Measurements from ENCODE around the gene SKI. TPM values are rescaled to one million over a fixed set of nuclear protein-coding genes. Genes with fewer than 3 reads are reported as not detected.

The SKI gene
- total RNA-seq, 1 experiment from 2014 or later = 89.5 TPM

DNA sequence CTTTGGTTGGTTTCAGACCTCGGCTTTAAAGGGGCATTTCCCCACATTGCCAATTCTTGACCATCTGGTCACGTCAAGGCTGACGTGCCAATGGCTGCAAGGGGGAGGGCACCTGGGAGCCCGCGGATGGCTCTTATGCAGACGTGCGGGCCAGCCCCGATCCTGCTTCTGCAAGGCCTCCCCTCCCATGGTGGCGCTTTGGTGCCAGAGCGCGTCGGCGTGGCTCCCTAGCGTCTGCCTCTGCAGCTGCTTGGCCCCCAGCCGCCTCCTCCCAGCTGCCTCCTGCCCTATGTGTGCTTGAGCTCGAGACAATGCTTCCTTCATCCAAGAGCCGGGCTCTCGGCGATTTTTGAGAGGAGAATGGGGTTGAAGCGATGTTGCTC lies 29.1 kb downstream of the SKI start:
- TF ChIP-seq, protein P1, sequence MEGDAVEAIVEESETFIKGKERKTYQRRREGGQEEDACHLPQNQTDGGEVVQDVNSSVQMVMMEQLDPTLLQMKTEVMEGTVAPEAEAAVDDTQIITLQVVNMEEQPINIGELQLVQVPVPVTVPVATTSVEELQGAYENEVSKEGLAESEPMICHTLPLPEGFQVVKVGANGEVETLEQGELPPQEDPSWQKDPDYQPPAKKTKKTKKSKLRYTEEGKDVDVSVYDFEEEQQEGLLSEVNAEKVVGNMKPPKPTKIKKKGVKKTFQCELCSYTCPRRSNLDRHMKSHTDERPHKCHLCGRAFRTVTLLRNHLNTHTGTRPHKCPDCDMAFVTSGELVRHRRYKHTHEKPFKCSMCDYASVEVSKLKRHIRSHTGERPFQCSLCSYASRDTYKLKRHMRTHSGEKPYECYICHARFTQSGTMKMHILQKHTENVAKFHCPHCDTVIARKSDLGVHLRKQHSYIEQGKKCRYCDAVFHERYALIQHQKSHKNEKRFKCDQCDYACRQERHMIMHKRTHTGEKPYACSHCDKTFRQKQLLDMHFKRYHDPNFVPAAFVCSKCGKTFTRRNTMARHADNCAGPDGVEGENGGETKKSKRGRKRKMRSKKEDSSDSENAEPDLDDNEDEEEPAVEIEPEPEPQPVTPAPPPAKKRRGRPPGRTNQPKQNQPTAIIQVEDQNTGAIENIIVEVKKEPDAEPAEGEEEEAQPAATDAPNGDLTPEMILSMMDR (conservative IDR thresholded peaks at IDR 0.05) = no peak
- Histone ChIP-seq H2BK120ac (ENCODE audit: low read depth, low read length, poor library complexity, severe bottlenecking) (no peak overlapping the region), H4K20me1 (ENCODE audit: control insufficient read depth, insufficient read depth, insufficient read length) (peaks cover 3% of the 10 kb centered on the region), H3K9me3 (ENCODE audit: control insufficient read depth, low read depth, low read length) (no peaks in the 10 kb centered on the region), H3K56ac (ENCODE audit: insufficient read length, low read depth, low read length) (no peak overlapping the region), H3K27ac (ENCODE audit: insufficient read length, low read depth, low read length) (no peak overlapping the region), H3T11ph (ENCODE audit: low read length) (no peak overlapping the region), H2AFZ (ENCODE audit: low read length) (no peak overlapping the region), H3K79me1 (ENCODE audit: insufficient read depth, low read depth, low read length, poor library complexity, severe bottlenecking) (peaks cover 4% of the 10 kb centered on the region), H2BK12ac (ENCODE audit: insufficient read length, low read depth, low read length) (no peak overlapping the region), H3K18ac (ENCODE audit: insufficient read length, low read depth, low read length) (no peak overlapping the region), H3K4me2 (ENCODE audit: insufficient read depth, insufficient read length, low read length) (no peak overlapping the region), H3K9ac (ENCODE audit: extremely low read depth, insufficient read length, low read length) (no peak overlapping the region), H3K4ac (ENCODE audit: low read depth, low read length) (no peak overlapping the region), H3K4me1 (ENCODE audit: insufficient read depth, low read length) (no peaks in the 10 kb centered on the region), H4K8ac (replicated peaks; ENCODE audit: insufficient read length, low read depth, low read length) (no peak overlapping the region), H2BK5ac (ENCODE audit: insufficient read length, low read length) (no peak overlapping the region), H4K5ac (ENCODE audit: insufficient read length, low read depth, low read length) (no peak overlapping the region), H2BK20ac (ENCODE audit: low read depth, low read length, poor library complexity, severe bottlenecking) (no peak overlapping the region), H3K23me2 (ENCODE audit: insufficient read length, low read depth, low read length, poor library complexity, severe bottlenecking) (no peaks in the 10 kb centered on the region), H3K79me2 (ENCODE audit: insufficient read depth, low read length) (peaks cover 71% of the 10 kb centered on the region; the same call in 1 of the 2 replicates), H3K23ac (ENCODE audit: insufficient read length, low read depth, low read length) (no peak overlapping the region), H3K14ac (ENCODE audit: insufficient read depth, low read length) (no peak overlapping the region), H2BK15ac (ENCODE audit: low read depth, low read length) (no peak overlapping the region), H4K91ac (ENCODE audit: insufficient read length, low read depth, low read length) (no peak overlapping the region), H2AK5ac (ENCODE audit: insufficient read length, low read length) (no peak overlapping the region), H3K27me3 (ENCODE audit: insufficient read depth, low read length) (no peaks in the 10 kb centered on the region)
- DNase-seq = peak; percentile 65
- Mint-ChIP-seq H3K4me3 (no peak overlapping the region), H3K9me3 (peaks cover 3 to 4% of the 10 kb centered on the region in 2 experiments; a peak in 2 of 5 replicates), H3K4me1 (peaks cover 26 to 36% of the 10 kb centered on the region in 2 experiments), H3K36me3 (ENCODE audit: insufficient read depth in 1 of 3, low read depth in 3 of 3) (peaks cover 10 to 19% (median 18%) of the 10 kb centered on the region in 3 experiments), H3K27ac (peak overlapping the region in 2 of 3 experiments; percentile 34 to 80; a peak in 4 of 7 replicates), H3K27me3 (ENCODE audit: low read depth) (no peaks in the 10 kb centered on the region; the same call in 1 of the 2 replicates)
- WGBS (ENCODE audit: extremely low coverage, insufficient read length, low lambda C conversion rate) = no CpG with 5 or more reads among the region's 20 CpGs
